ENCODE data around the gene ACOX1. TPM values are rescaled to one million over a fixed set of nuclear protein-coding genes. Genes with fewer than 3 reads are reported as not detected.

ACOX1 gene
- total and polyA plus RNA-seq, 10 donors = 6.3 to 60.2 (median 41.6) TPM

DNA sequence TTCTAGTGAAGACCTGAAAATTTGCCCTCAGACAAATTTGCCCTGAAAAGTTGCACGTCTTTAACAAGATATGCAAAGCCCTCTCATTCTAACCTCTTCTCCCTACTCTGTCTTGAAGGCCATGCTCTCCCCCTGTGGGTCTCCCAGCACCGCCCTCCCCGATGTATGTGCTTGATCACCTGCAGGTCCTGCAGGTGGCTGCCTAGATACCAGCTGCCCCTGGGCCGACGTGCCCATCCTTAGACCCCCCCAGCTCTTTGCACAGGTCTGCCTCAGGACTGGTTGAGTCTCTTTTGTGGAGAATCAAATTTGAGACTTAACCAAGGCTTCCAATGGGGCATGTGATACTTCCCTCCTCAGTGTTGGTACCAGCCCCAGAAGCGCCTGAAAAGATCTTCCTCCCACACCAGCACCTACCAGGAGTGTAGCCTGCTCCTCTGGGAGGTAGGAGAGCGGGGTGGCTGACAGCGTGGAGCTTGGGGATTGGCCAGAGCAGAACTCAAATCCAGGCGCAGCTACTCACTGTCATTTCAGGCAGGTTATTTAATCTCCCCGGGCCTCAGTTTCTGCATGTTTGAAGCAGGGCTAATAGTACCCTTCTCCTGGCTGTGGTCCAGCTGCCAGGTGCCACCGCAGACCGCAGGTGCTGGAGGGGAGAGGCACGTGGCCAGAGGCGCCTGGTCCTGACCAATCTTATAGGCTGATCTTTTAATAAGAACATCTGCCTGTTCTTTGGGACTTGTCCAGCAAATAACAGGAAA is 69.7 kb downstream of the ACOX1 start:
- TF ChIP-seq, protein P1, sequence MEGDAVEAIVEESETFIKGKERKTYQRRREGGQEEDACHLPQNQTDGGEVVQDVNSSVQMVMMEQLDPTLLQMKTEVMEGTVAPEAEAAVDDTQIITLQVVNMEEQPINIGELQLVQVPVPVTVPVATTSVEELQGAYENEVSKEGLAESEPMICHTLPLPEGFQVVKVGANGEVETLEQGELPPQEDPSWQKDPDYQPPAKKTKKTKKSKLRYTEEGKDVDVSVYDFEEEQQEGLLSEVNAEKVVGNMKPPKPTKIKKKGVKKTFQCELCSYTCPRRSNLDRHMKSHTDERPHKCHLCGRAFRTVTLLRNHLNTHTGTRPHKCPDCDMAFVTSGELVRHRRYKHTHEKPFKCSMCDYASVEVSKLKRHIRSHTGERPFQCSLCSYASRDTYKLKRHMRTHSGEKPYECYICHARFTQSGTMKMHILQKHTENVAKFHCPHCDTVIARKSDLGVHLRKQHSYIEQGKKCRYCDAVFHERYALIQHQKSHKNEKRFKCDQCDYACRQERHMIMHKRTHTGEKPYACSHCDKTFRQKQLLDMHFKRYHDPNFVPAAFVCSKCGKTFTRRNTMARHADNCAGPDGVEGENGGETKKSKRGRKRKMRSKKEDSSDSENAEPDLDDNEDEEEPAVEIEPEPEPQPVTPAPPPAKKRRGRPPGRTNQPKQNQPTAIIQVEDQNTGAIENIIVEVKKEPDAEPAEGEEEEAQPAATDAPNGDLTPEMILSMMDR (IDR thresholded peaks at IDR 0.05 in 8 of 11, conservative IDR thresholded peaks at IDR 0.05 in 3 of 11) = no peak
- TF ChIP-seq POLR2A (IDR thresholded peaks at IDR 0.05) (no peak), POLR2AphosphoS5 (IDR thresholded peaks at IDR 0.05) (no peak)
- Histone ChIP-seq H3K4me1 (peaks cover 0 to 20% (median 14%) of the 10 kb centered on the region in 6 donors), H3K27me3 (replicated peaks in 1 of 7) (no peaks in the 10 kb centered on the region), H3K9me3 (no peaks in the 10 kb centered on the region), H3K4me3 (no peak overlapping the region), H3K27ac (peak overlapping the region in 3 of 8 donors; percentile 8 to 21 (median 21)), H3K36me3 (peaks cover 0 to 25% (median 2%) of the 10 kb centered on the region in 6 donors)
- 80 to 90% (median 87%) methylated on average over 11 to 14 of the region's 14 CpGs for WGBS, 5 donors
- intact Hi-C loops (cut with DNase I; ENCODE audit: low total_unique reads) = no loop called here
- DNase-seq = no peak

DNA sequence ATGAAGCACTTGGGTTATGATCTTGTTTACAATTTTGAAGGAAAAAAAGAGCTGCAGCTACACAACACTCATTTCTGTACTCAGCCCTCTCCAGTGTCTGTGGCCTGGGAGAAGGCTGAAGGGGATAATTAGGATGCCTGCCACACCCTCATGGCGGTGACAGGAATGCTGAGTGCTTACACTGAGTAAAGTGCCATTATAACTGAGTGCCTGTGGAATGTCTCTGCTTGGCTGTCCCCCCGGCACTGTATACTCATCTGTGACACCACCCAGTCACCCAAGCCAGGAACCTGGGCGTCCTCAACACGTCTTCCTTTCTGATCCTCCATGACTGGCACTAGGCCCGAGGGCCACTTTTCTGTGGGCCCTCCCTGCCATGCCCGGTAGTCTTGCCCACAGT is 70.8 kb downstream of the ACOX1 start:
- Histone ChIP-seq H3K36me3 (peaks cover 0 to 19% (median 0%) of the 10 kb centered on the region in 6 donors), H3K9me3 (no peaks in the 10 kb centered on the region), H3K27ac (no peak overlapping the region), H3K27me3 (replicated peaks in 1 of 7) (no peaks in the 10 kb centered on the region), H3K4me1 (peaks cover 5 to 30% (median 24%) of the 10 kb centered on the region in 6 donors), H3K4me3 (no peak overlapping the region)
- no peak for DNase-seq
- intact Hi-C loops (cut with DNase I; ENCODE audit: low total_unique reads) = no loop called here
- TF ChIP-seq POLR2AphosphoS5 (IDR thresholded peaks at IDR 0.05) (no peak), POLR2A (IDR thresholded peaks at IDR 0.05) (no peak)
- TF ChIP-seq, protein P1 (IDR thresholded peaks at IDR 0.05 in 8 of 11, conservative IDR thresholded peaks at IDR 0.05 in 3 of 11) = no peak
- WGBS, 5 donors = 81 to 90% (median 86%) methylated on average over 6 of the region's 6 CpGs

DNA sequence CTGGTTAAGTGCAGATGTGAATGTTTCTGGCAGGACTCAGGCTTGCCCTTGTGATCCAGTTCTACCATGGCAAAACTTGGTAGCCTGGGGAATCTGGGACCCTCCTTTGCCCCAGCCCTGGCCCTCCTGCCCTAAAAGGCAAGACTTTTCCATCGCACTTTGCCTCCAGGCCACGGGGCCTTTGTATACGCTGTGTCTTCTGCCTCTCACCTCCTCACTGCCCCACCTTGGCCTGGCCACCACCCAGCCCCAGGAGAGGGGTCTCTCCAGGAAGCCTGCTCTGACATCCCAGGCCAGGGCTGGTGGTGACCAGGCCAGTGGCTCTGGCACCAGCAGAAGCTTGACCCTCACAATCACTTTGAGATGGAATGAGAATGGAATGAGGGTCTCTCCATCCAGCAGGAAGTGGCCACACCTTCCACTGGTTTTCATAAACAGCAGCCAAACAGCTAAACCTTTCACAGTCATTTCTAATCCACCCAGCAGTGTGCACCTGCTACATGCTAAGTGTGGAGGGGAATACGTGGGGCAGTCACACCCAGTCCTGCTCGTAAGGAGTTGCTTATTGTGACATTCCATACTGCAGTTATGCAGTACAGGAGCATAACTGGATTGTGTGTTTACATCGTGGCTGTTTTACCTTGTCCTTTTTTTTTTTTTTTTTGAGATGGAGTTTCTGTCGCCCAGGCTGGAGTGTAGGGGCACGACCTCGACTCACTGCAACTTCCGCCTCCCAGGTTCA is 72.7 kb downstream of the ACOX1 start:
- Histone ChIP-seq H3K4me3 (no peak overlapping the region), H3K27me3 (replicated peaks in 1 of 7) (no peaks in the 10 kb centered on the region), H3K9me3 (no peaks in the 10 kb centered on the region), H3K27ac (peak overlapping the region in 2 of 8 donors; percentile 25 to 45), H3K36me3 (peaks cover 0 to 27% (median 16%) of the 10 kb centered on the region in 6 donors), H3K4me1 (peaks cover 5 to 44% (median 30%) of the 10 kb centered on the region in 6 donors)
- no peak for DNase-seq
- intact Hi-C loops (cut with DNase I; ENCODE audit: low total_unique reads) = no loop called here
- 83 to 90% (median 87%) methylated on average over 10 of the region's 10 CpGs for WGBS, 5 donors
- TF ChIP-seq POLR2AphosphoS5 (IDR thresholded peaks at IDR 0.05) (no peak), POLR2A (IDR thresholded peaks at IDR 0.05) (no peak)
- TF ChIP-seq, protein P1 (IDR thresholded peaks at IDR 0.05 in 8 of 11, conservative IDR thresholded peaks at IDR 0.05 in 3 of 11) = no peak

All from spleen (tissue), 11 donors.